ENCODE results near the gene DRD2.

Gene DRD2

GRCh38 chr11:113464416-113464815 lies 10.8 kb downstream of the DRD2 start:
- no peak overlapping the region for H3K27ac ChIP-seq (ENCODE audit: low read depth, low read length)
- H3K36me3 ChIP-seq (ENCODE audit: insufficient read depth, low read length): no peaks in the 10 kb centered on the region
- H3K27me3 ChIP-seq (ENCODE audit: insufficient read depth, low read length): no peaks in the 10 kb centered on the region
- no peaks in the 10 kb centered on the region for H3K9me3 ChIP-seq (ENCODE audit: insufficient read depth, low read depth, low read length)
- H3K4me3 ChIP-seq (ENCODE audit: low read length): no peak overlapping the region
- WGBS: 68% methylated on average over 2 of the region's 2 CpGs
- H3K4me1 ChIP-seq (ENCODE audit: insufficient read depth, low read length): no peaks in the 10 kb centered on the region
- no peak overlapping the region for H3K9ac ChIP-seq (ENCODE audit: low read depth, low read length)

- Histone ChIP-seq H3K9ac (ENCODE audit: low read depth, low read length) (no peak overlapping the region), H3K4me3 (ENCODE audit: low read length) (no peak overlapping the region), H3K4me1 (ENCODE audit: insufficient read depth, low read length) (peaks cover 8% of the 10 kb centered on the region), H3K27me3 (ENCODE audit: insufficient read depth, low read length) (no peaks in the 10 kb centered on the region), H3K36me3 (ENCODE audit: insufficient read depth, low read length) (no peaks in the 10 kb centered on the region), H3K9me3 (ENCODE audit: insufficient read depth, low read depth, low read length) (no peaks in the 10 kb centered on the region), H3K27ac (ENCODE audit: low read depth, low read length) (no peak overlapping the region)
- 93% methylated on average over 5 of the region's 5 CpGs for WGBS
Observed at GRCh38 chr11:113462830-113463229, 12.4 kb downstream of the DRD2 start.

- Histone ChIP-seq H3K27me3 (ENCODE audit: insufficient read depth, low read length) (no peaks in the 10 kb centered on the region), H3K9me3 (ENCODE audit: insufficient read depth, low read depth, low read length) (no peaks in the 10 kb centered on the region), H3K9ac (ENCODE audit: low read depth, low read length) (no peak overlapping the region), H3K4me1 (ENCODE audit: insufficient read depth, low read length) (peaks cover 19% of the 10 kb centered on the region), H3K27ac (ENCODE audit: low read depth, low read length) (no peak overlapping the region), H3K4me3 (ENCODE audit: low read length) (no peak overlapping the region), H3K36me3 (ENCODE audit: insufficient read depth, low read length) (no peaks in the 10 kb centered on the region)
- WGBS: 82% methylated on average over 3 of the region's 3 CpGs
Observed at GRCh38 chr11:113461639-113462038, 13.6 kb downstream of the DRD2 start.

GRCh38 chr11:113460469-113460868 lies 14.7 kb downstream of the DRD2 start:
- no peaks in the 10 kb centered on the region for H3K9me3 ChIP-seq (ENCODE audit: insufficient read depth, low read depth, low read length)
- WGBS: 85% methylated on average over 3 of the region's 3 CpGs
- H3K4me3 ChIP-seq (ENCODE audit: low read length): no peak overlapping the region
- no peak overlapping the region for H3K9ac ChIP-seq (ENCODE audit: low read depth, low read length)
- H3K4me1 ChIP-seq (ENCODE audit: insufficient read depth, low read length): peaks cover 19% of the 10 kb centered on the region
- H3K36me3 ChIP-seq (ENCODE audit: insufficient read depth, low read length): no peaks in the 10 kb centered on the region
- H3K27me3 ChIP-seq (ENCODE audit: insufficient read depth, low read length): no peaks in the 10 kb centered on the region
- H3K27ac ChIP-seq (ENCODE audit: low read depth, low read length): no peak overlapping the region

- H3K9ac ChIP-seq (ENCODE audit: low read depth, low read length): no peak overlapping the region
- no CpG with 5 or more reads among the region's 1 CpG for WGBS
- no peaks in the 10 kb centered on the region for H3K9me3 ChIP-seq (ENCODE audit: insufficient read depth, low read depth, low read length)
- no peaks in the 10 kb centered on the region for H3K36me3 ChIP-seq (ENCODE audit: insufficient read depth, low read length)
- H3K4me1 ChIP-seq (ENCODE audit: insufficient read depth, low read length): peaks cover 19% of the 10 kb centered on the region
- H3K27me3 ChIP-seq (ENCODE audit: insufficient read depth, low read length): no peaks in the 10 kb centered on the region
- no peak overlapping the region for H3K4me3 ChIP-seq (ENCODE audit: low read length)
- no peak overlapping the region for H3K27ac ChIP-seq (ENCODE audit: low read depth, low read length)
Observed at GRCh38 chr11:113458189-113458588, 17.0 kb downstream of the DRD2 start.

- Histone ChIP-seq H3K36me3 (ENCODE audit: insufficient read depth, low read length) (no peaks in the 10 kb centered on the region), H3K9me3 (ENCODE audit: insufficient read depth, low read depth, low read length) (no peaks in the 10 kb centered on the region), H3K4me1 (ENCODE audit: insufficient read depth, low read length) (peaks cover 19% of the 10 kb centered on the region), H3K27ac (ENCODE audit: low read depth, low read length) (no peak overlapping the region), H3K9ac (ENCODE audit: low read depth, low read length) (no peak overlapping the region), H3K4me3 (ENCODE audit: low read length) (no peak overlapping the region), H3K27me3 (ENCODE audit: insufficient read depth, low read length) (no peaks in the 10 kb centered on the region)
- WGBS: 24% methylated on average over 2 of the region's 2 CpGs
Observed at GRCh38 chr11:113457784-113458183, 17.4 kb downstream of the DRD2 start.

GRCh38 chr11:113454455-113454854 lies 20.7 kb downstream of the DRD2 start:
- Histone ChIP-seq H3K9ac (ENCODE audit: low read depth, low read length) (no peak overlapping the region), H3K27ac (ENCODE audit: low read depth, low read length) (no peak overlapping the region), H3K27me3 (ENCODE audit: insufficient read depth, low read length) (no peaks in the 10 kb centered on the region), H3K36me3 (ENCODE audit: insufficient read depth, low read length) (no peaks in the 10 kb centered on the region), H3K4me3 (ENCODE audit: low read length) (no peak overlapping the region), H3K9me3 (ENCODE audit: insufficient read depth, low read depth, low read length) (no peaks in the 10 kb centered on the region), H3K4me1 (ENCODE audit: insufficient read depth, low read length) (peaks cover 19% of the 10 kb centered on the region)
- 90% methylated on average over 2 of the region's 2 CpGs for WGBS

- Histone ChIP-seq H3K27me3 (ENCODE audit: insufficient read depth, low read length) (no peaks in the 10 kb centered on the region), H3K9ac (ENCODE audit: low read depth, low read length) (no peak overlapping the region), H3K27ac (ENCODE audit: low read depth, low read length) (no peak overlapping the region), H3K9me3 (ENCODE audit: insufficient read depth, low read depth, low read length) (no peaks in the 10 kb centered on the region), H3K4me1 (ENCODE audit: insufficient read depth, low read length) (no peaks in the 10 kb centered on the region), H3K4me3 (ENCODE audit: low read length) (no peak overlapping the region), H3K36me3 (ENCODE audit: insufficient read depth, low read length) (no peaks in the 10 kb centered on the region)
- 93% methylated on average over 6 of the region's 6 CpGs for WGBS
Observed at GRCh38 chr11:113449743-113450142, 25.5 kb downstream of the DRD2 start.

- Histone ChIP-seq H3K9me3 (ENCODE audit: insufficient read depth, low read depth, low read length) (no peaks in the 10 kb centered on the region), H3K9ac (ENCODE audit: low read depth, low read length) (no peak overlapping the region), H3K27ac (ENCODE audit: low read depth, low read length) (no peak overlapping the region), H3K27me3 (ENCODE audit: insufficient read depth, low read length) (no peaks in the 10 kb centered on the region), H3K36me3 (ENCODE audit: insufficient read depth, low read length) (no peaks in the 10 kb centered on the region), H3K4me3 (ENCODE audit: low read length) (no peak overlapping the region), H3K4me1 (ENCODE audit: insufficient read depth, low read length) (no peaks in the 10 kb centered on the region)
- whole genome bisulfite sequencing: 90% methylated on average over 5 of the region's 5 CpGs
Observed at GRCh38 chr11:113448316-113448677, 26.9 kb downstream of the DRD2 start.

GRCh38 chr11:113447621-113448315 lies 27.4 kb downstream of the DRD2 start:
- no peak overlapping the region for H3K9ac ChIP-seq (ENCODE audit: low read depth, low read length)
- H3K4me3 ChIP-seq (ENCODE audit: low read length): no peak overlapping the region
- H3K4me1 ChIP-seq (ENCODE audit: insufficient read depth, low read length): no peaks in the 10 kb centered on the region
- H3K27ac ChIP-seq (ENCODE audit: low read depth, low read length): no peak overlapping the region
- H3K27me3 ChIP-seq (ENCODE audit: insufficient read depth, low read length): no peaks in the 10 kb centered on the region
- 91% methylated on average over 8 of the region's 8 CpGs for WGBS
- H3K9me3 ChIP-seq (ENCODE audit: insufficient read depth, low read depth, low read length): no peaks in the 10 kb centered on the region
- H3K36me3 ChIP-seq (ENCODE audit: insufficient read depth, low read length): no peaks in the 10 kb centered on the region

- no peak overlapping the region for H3K4me3 ChIP-seq (ENCODE audit: low read length)
- no peaks in the 10 kb centered on the region for H3K36me3 ChIP-seq (ENCODE audit: insufficient read depth, low read length)
- no peaks in the 10 kb centered on the region for H3K4me1 ChIP-seq (ENCODE audit: insufficient read depth, low read length)
- no peaks in the 10 kb centered on the region for H3K27me3 ChIP-seq (ENCODE audit: insufficient read depth, low read length)
- H3K9ac ChIP-seq (ENCODE audit: low read depth, low read length): no peak overlapping the region
- no peaks in the 10 kb centered on the region for H3K9me3 ChIP-seq (ENCODE audit: insufficient read depth, low read depth, low read length)
- WGBS: 86% methylated on average over 6 of the region's 6 CpGs
- no peak overlapping the region for H3K27ac ChIP-seq (ENCODE audit: low read depth, low read length)
Observed at GRCh38 chr11:113446938-113447337, 28.3 kb downstream of the DRD2 start.

- Histone ChIP-seq H3K4me1 (ENCODE audit: insufficient read depth, low read length) (no peaks in the 10 kb centered on the region), H3K27me3 (ENCODE audit: insufficient read depth, low read length) (no peaks in the 10 kb centered on the region), H3K4me3 (ENCODE audit: low read length) (no peak overlapping the region), H3K9ac (ENCODE audit: low read depth, low read length) (no peak overlapping the region), H3K9me3 (ENCODE audit: insufficient read depth, low read depth, low read length) (no peaks in the 10 kb centered on the region), H3K36me3 (ENCODE audit: insufficient read depth, low read length) (no peaks in the 10 kb centered on the region), H3K27ac (ENCODE audit: low read depth, low read length) (no peak overlapping the region)
- WGBS: 91% methylated on average over 6 of the region's 6 CpGs
Observed at GRCh38 chr11:113446112-113446511, 29.1 kb downstream of the DRD2 start.

Measured in HUES64 (cell line).